ENCODE measurements around the gene CEP192. TPM values are rescaled to one million over a fixed set of nuclear protein-coding genes. Genes with fewer than 3 reads are reported as not detected.

Gene CEP192
- total RNA-seq, 1 donor from 2014 or later, result 13.9 TPM

DNA sequence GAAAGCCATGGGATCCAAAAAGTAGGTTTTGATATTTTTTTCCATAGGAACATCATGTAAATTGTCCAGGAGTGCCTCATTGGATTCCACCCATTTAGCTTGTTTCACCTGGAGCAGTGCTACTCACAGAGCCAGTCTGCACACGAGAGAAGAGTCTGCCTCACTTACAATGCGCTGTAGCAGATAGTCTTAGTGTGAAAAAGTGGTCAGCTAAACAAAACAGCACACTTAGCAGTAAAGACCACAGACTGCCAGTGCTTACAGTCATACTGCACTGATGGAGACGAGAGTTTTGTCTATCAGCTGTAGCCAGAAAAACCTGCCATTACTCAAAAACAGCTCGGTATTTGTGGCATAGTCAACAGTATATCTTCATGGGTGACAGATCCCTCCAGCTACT is 113.9 kb downstream of the CEP192 start:
- Histone ChIP-seq H3K36me3 (ENCODE audit: insufficient read depth, low read length) (peaks cover 44% of the 10 kb centered on the region), H3K27ac (ENCODE audit: low read depth, low read length) (no peak overlapping the region), H3K27me3 (ENCODE audit: insufficient read depth, low read length) (no peaks in the 10 kb centered on the region), H3K4me2 (ENCODE audit: low read length) (no peak overlapping the region), H3K79me2 (ENCODE audit: insufficient read depth, low read length) (no peaks in the 10 kb centered on the region), H3K9me3 (ENCODE audit: insufficient read depth, low read depth, low read length) (no peaks in the 10 kb centered on the region), H3K4me3 (ENCODE audit: insufficient read depth, low read depth, low read length) (no peak overlapping the region), H3K4me1 (ENCODE audit: insufficient read depth, low read length) (no peaks in the 10 kb centered on the region), H4K20me1 (ENCODE audit: insufficient read depth, low read length) (no peaks in the 10 kb centered on the region), H3K9ac (ENCODE audit: low read length) (no peak overlapping the region), H2AFZ (ENCODE audit: low read depth, low read length) (no peak overlapping the region)
- H3K36me3 Mint-ChIP-seq (ENCODE audit: low read depth, unreplicated experiment), result peaks cover 49% of the 10 kb centered on the region
- no peaks in the 10 kb centered on the region for H3K9me3 Mint-ChIP-seq (ENCODE audit: unreplicated experiment)
- H3K4me3 Mint-ChIP-seq (ENCODE audit: unreplicated experiment), result no peak overlapping the region
- H3K27me3 Mint-ChIP-seq (ENCODE audit: low read depth, unreplicated experiment), result no peaks in the 10 kb centered on the region
- DNase-seq (ENCODE audit: low read depth), result no peak
- no peak for FAIRE-seq
- H3K27ac Mint-ChIP-seq (ENCODE audit: unreplicated experiment), result no peak overlapping the region
- TF ChIP-seq, protein P1, sequence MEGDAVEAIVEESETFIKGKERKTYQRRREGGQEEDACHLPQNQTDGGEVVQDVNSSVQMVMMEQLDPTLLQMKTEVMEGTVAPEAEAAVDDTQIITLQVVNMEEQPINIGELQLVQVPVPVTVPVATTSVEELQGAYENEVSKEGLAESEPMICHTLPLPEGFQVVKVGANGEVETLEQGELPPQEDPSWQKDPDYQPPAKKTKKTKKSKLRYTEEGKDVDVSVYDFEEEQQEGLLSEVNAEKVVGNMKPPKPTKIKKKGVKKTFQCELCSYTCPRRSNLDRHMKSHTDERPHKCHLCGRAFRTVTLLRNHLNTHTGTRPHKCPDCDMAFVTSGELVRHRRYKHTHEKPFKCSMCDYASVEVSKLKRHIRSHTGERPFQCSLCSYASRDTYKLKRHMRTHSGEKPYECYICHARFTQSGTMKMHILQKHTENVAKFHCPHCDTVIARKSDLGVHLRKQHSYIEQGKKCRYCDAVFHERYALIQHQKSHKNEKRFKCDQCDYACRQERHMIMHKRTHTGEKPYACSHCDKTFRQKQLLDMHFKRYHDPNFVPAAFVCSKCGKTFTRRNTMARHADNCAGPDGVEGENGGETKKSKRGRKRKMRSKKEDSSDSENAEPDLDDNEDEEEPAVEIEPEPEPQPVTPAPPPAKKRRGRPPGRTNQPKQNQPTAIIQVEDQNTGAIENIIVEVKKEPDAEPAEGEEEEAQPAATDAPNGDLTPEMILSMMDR (IDR thresholded peaks at IDR 0.05; ENCODE audit: insufficient read depth, low read depth, low read length), result no peak
- no peak for TF ChIP-seq EZH2 (IDR thresholded peaks at IDR 0.05; ENCODE audit: insufficient read depth, low read length)
- H3K4me1 Mint-ChIP-seq (ENCODE audit: low read depth, unreplicated experiment), result no peaks in the 10 kb centered on the region

DNA sequence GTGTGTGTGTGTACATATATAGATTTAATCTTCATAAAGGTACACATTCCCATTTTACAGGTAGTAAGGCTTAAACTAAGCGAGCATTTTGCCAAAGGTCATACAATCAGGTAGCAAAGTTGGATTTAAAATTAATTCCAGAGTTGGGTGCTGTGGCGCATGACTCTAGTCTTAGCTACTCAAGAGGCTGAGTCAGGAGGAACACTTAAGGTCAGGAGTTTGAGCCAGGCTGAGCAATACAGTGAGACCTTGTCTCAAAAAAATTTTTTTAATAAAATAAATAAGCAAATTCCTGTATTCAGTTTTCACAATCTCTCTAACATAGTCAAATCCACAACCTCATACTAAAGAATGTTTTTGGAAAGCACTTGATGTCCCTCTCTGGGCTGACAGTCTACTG is 115.9 kb downstream of the CEP192 start:
- no peaks in the 10 kb centered on the region for H3K79me2 ChIP-seq (ENCODE audit: insufficient read depth, low read length)
- Mint-ChIP-seq H3K27ac (ENCODE audit: unreplicated experiment) (no peak overlapping the region), H3K9me3 (ENCODE audit: unreplicated experiment) (no peaks in the 10 kb centered on the region), H3K36me3 (ENCODE audit: low read depth, unreplicated experiment) (peaks cover 37% of the 10 kb centered on the region), H3K4me3 (ENCODE audit: unreplicated experiment) (no peak overlapping the region), H3K4me1 (ENCODE audit: low read depth, unreplicated experiment) (no peaks in the 10 kb centered on the region), H3K27me3 (ENCODE audit: low read depth, unreplicated experiment) (no peaks in the 10 kb centered on the region)
- H3K4me2 ChIP-seq (ENCODE audit: low read length), result no peak overlapping the region
- H3K4me3 ChIP-seq (ENCODE audit: insufficient read depth, low read depth, low read length), result no peak overlapping the region
- FAIRE-seq (no peak), DNase-seq (ENCODE audit: low read depth) (peak; percentile 43)
- TF ChIP-seq, protein P1 (IDR thresholded peaks at IDR 0.05; ENCODE audit: insufficient read depth, low read depth, low read length), result no peak
- TF ChIP-seq EZH2 (IDR thresholded peaks at IDR 0.05; ENCODE audit: insufficient read depth, low read length), result no peak
- H3K9ac ChIP-seq (ENCODE audit: low read length), result no peak overlapping the region
- H3K36me3 ChIP-seq (ENCODE audit: insufficient read depth, low read length), result peaks cover 36% of the 10 kb centered on the region
- H3K27me3 ChIP-seq (ENCODE audit: insufficient read depth, low read length), result no peaks in the 10 kb centered on the region
- no peaks in the 10 kb centered on the region for H4K20me1 ChIP-seq (ENCODE audit: insufficient read depth, low read length)
- no peak overlapping the region for H2AFZ ChIP-seq (ENCODE audit: low read depth, low read length)
- H3K27ac ChIP-seq (ENCODE audit: low read depth, low read length), result no peak overlapping the region
- H3K9me3 ChIP-seq (ENCODE audit: insufficient read depth, low read depth, low read length), result no peaks in the 10 kb centered on the region
- H3K4me1 ChIP-seq (ENCODE audit: insufficient read depth, low read length), result no peaks in the 10 kb centered on the region

DNA sequence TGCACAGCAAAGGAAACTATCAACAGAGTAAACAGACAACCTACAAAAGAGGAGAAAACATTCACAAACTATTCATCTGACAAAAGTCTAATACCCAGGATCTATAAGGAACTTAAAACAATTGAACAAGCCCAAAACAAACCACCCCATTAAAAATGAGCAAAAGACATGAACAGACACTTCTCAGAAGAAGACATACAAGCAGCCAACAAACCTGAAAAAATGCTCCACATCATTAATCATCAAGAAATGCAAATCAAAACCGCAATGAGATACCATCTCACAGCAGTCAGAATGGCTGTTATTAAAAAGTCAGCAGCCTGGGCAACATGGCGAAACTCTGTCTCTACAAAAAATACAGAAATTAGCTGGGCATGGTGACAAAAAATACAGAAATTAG is 117.2 kb downstream of the CEP192 start:
- no peak overlapping the region for H3K4me3 Mint-ChIP-seq (ENCODE audit: unreplicated experiment)
- peaks cover 26% of the 10 kb centered on the region for H3K36me3 Mint-ChIP-seq (ENCODE audit: low read depth, unreplicated experiment)
- no peak overlapping the region for H3K9ac ChIP-seq (ENCODE audit: low read length)
- peaks cover 8% of the 10 kb centered on the region for H3K4me1 Mint-ChIP-seq (ENCODE audit: low read depth, unreplicated experiment)
- no peak overlapping the region for H2AFZ ChIP-seq (ENCODE audit: low read depth, low read length)
- peaks cover 30% of the 10 kb centered on the region for H3K36me3 ChIP-seq (ENCODE audit: insufficient read depth, low read length)
- FAIRE-seq (no peak), DNase-seq (ENCODE audit: low read depth) (no peak)
- H3K9me3 Mint-ChIP-seq (ENCODE audit: unreplicated experiment), result no peaks in the 10 kb centered on the region
- no peak overlapping the region for H3K4me3 ChIP-seq (ENCODE audit: insufficient read depth, low read depth, low read length)
- H4K20me1 ChIP-seq (ENCODE audit: insufficient read depth, low read length), result no peaks in the 10 kb centered on the region
- no peaks in the 10 kb centered on the region for H3K9me3 ChIP-seq (ENCODE audit: insufficient read depth, low read depth, low read length)
- H3K4me2 ChIP-seq (ENCODE audit: low read length), result no peak overlapping the region
- no peaks in the 10 kb centered on the region for H3K79me2 ChIP-seq (ENCODE audit: insufficient read depth, low read length)
- no peaks in the 10 kb centered on the region for H3K27me3 Mint-ChIP-seq (ENCODE audit: low read depth, unreplicated experiment)
- no peak overlapping the region for H3K27ac Mint-ChIP-seq (ENCODE audit: unreplicated experiment)
- H3K27ac ChIP-seq (ENCODE audit: low read depth, low read length), result no peak overlapping the region
- no peaks in the 10 kb centered on the region for H3K4me1 ChIP-seq (ENCODE audit: insufficient read depth, low read length)
- H3K27me3 ChIP-seq (ENCODE audit: insufficient read depth, low read length), result no peaks in the 10 kb centered on the region
- TF ChIP-seq EZH2 (IDR thresholded peaks at IDR 0.05; ENCODE audit: insufficient read depth, low read length), result no peak
- TF ChIP-seq, protein P1 (IDR thresholded peaks at IDR 0.05; ENCODE audit: insufficient read depth, low read depth, low read length), result no peak
